Thymus (tissue), 11 donors: Measurements from ENCODE around the gene BCAM. TPM values are rescaled to one million over a fixed set of nuclear protein-coding genes. Genes with fewer than 3 reads are reported as not detected.

ENCODE experiments used
- DNase-seq, 9 donors: peaks; one replicate each; pipeline ENCODE4 v3.0.0-alpha.2; 2013; ENCODE audit warnings: low spot score in 9 of 9, low read depth in 6 of 9, missing footprints in 1 of 9
- H3K27ac ChIP-seq, 2 donors: one replicate each; pipeline ENCODE4 v1.5.1; 2013; ENCODE audit warnings: control low read depth in 1 of 2, low read depth in 1 of 2, low read length in 1 of 2, mild to moderate bottlenecking in 1 of 2, moderate library complexity in 1 of 2
- H3K27me3 ChIP-seq, 2 donors: one replicate each; pipeline ENCODE4 v1.5.1; 2013; ENCODE audit warnings: low read length in 1 of 2; ENCODE audit not compliant: control insufficient read depth in 2 of 2, insufficient read depth in 1 of 2
- H3K36me3 ChIP-seq, 2 donors: one replicate each; pipeline ENCODE4 v1.5.1; 2013; ENCODE audit warnings: low read length in 1 of 2, mild to moderate bottlenecking in 1 of 2, moderate library complexity in 1 of 2; ENCODE audit not compliant: control insufficient read depth in 2 of 2, insufficient read depth in 2 of 2
- H3K4me1 ChIP-seq, 2 donors: one replicate each; pipeline ENCODE4 v1.5.1; 2013; ENCODE audit warnings: low read length in 2 of 2; ENCODE audit not compliant: control insufficient read depth in 2 of 2, insufficient read depth in 2 of 2
- H3K4me3 ChIP-seq, 2 donors: one replicate each; pipeline ENCODE4 v1.5.1; 2013; ENCODE audit warnings: low read length in 2 of 2, control low read depth in 1 of 2, mild to moderate bottlenecking in 1 of 2
- H3K9me3 ChIP-seq, 2 donors: one replicate each; pipeline ENCODE4 v1.5.1; 2013; ENCODE audit warnings: low read length in 1 of 2, mild to moderate bottlenecking in 1 of 2; ENCODE audit not compliant: control insufficient read depth in 2 of 2, insufficient read depth in 1 of 2
- WGBS: extraction: QIAGEN DNeasy Blood & Tissue Kit; methylation state at CpG from one replicate; pipeline ENCODE4 v1.1.7; 2013; 5-methylcytosine and 5-hydroxymethylcytosine counted together
- polyA plus RNA-seq: library from polyadenylated mRNA; stranded (reverse); fragments of 200-250 nt; gene quantifications from one replicate; pipeline ENCODE4 v1.2.3, GENCODE V29; 2013
- total RNA-seq: library from RNA; stranded (reverse); fragments of 120-200 nt; gene quantifications from one replicate; pipeline ENCODE4 v1.2.4, GENCODE V29; 2013
- donor health status: healthy.

Gene BCAM
- total and polyA plus RNA-seq, 2 donors: 11.2 to 48.7 TPM

GRCh38 chr19:44845286-44845611 is 36.3 kb downstream of the BCAM start:
- Histone ChIP-seq H3K36me3 (no peaks in the 10 kb centered on the region), H3K27ac (no peak overlapping the region), H3K27me3 (peaks cover 24 to 57% of the 10 kb centered on the region in 2 donors), H3K9me3 (peaks cover 0 to 10% of the 10 kb centered on the region in 2 donors), H3K4me3 (peak overlapping the region in 1 of 2 donors; percentile 37), H3K4me1 (peaks cover 12 to 42% of the 10 kb centered on the region in 2 donors)
- DNase-seq: no peak
- 9% methylated on average over 12 of the region's 12 CpGs for WGBS

- H3K36me3 ChIP-seq: no peaks in the 10 kb centered on the region
- WGBS: 1% methylated on average over 67 of the region's 67 CpGs
- peak; percentile 52 to 86 (median 61) for DNase-seq
- peaks cover 12 to 42% of the 10 kb centered on the region in 2 donors for H3K4me1 ChIP-seq
- peak within 1 kb of the TSS; percentile 66 to 75 for H3K27ac ChIP-seq
- H3K9me3 ChIP-seq: peaks cover 0 to 10% of the 10 kb centered on the region in 2 donors
- peak within 1 kb of the TSS; percentile 37 to 43 for H3K4me3 ChIP-seq
- peaks cover 24 to 58% of the 10 kb centered on the region in 2 donors for H3K27me3 ChIP-seq
These were observed 36.9 kb downstream of the BCAM start, which contains the start of gene NECTIN2 for GRCh38 chr19:44845612-44846454. Gene NECTIN2 (plus strand): TSS chr19:44846297. CDS start chr19:44846526, 229 bp downstream.

- peaks cover 24 to 58% of the 10 kb centered on the region in 2 donors for H3K27me3 ChIP-seq
- H3K27ac ChIP-seq: peak overlapping the region; percentile 46 to 75
- WGBS: 2% methylated on average over 51 of the region's 51 CpGs
- H3K36me3 ChIP-seq: no peaks in the 10 kb centered on the region
- peaks cover 12 to 46% of the 10 kb centered on the region in 2 donors for H3K4me1 ChIP-seq
- H3K4me3 ChIP-seq: peak overlapping the region; percentile 37 to 43
- peaks cover 0 to 10% of the 10 kb centered on the region in 2 donors for H3K9me3 ChIP-seq
- no peak for DNase-seq
These were observed 37.7 kb downstream of the BCAM start for GRCh38 chr19:44846455-44847143.

GRCh38 chr19:44847144-44848035 is 38.5 kb downstream of the BCAM start:
- Histone ChIP-seq H3K27me3 (peaks cover 24 to 58% of the 10 kb centered on the region in 2 donors), H3K27ac (peak overlapping the region; percentile 56 to 75), H3K4me3 (peak overlapping the region; percentile 37 to 43), H3K4me1 (peaks cover 12 to 48% of the 10 kb centered on the region in 2 donors), H3K36me3 (no peaks in the 10 kb centered on the region), H3K9me3 (peaks cover 0 to 10% of the 10 kb centered on the region in 2 donors)
- no peak for DNase-seq
- 9% methylated on average over 47 of the region's 47 CpGs for WGBS

DNA sequence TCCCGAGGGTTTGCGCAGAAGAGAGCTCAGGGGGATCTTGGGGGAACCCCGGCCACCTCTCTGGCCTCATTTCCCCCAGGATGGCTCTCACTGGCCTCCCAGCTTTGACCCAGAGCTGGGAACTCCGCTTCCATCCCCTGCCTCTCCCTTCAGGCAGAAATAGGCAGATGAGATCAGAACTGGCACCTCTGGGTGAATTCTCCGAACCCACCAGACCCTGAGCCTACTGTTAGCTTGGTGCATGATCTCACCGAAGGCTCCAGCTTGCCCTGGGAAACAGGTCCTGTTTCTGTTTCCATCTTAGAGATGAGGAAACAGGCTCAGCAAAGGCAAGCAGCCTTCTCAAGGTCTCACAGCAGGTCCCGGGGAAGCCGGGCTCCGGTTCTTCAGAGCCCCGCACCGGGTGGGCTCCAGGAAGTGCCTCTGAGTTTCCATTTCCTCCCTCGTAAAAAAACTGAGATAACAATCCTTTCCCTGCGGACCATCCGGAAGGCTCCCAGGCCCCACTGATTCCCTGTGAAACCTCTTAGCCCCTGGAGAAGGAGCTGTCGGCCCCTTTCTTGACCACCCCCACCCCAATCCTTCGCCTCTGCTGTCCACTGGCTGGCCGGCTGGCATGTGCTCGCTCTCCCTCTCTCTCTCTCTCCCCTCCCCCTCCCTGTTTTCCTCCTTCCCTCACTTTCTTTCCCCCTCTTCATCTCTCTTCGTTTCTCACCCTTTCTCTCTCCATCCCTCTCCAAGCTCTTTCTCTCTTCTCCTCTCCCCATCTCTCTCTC is 39.3 kb downstream of the BCAM start:
- DNase-seq: peak in 1 of 9 donors; percentile 28
- H3K36me3 ChIP-seq: no peaks in the 10 kb centered on the region
- peaks cover 12 to 48% of the 10 kb centered on the region in 2 donors for H3K4me1 ChIP-seq
- WGBS: 67% methylated on average over 19 of the region's 19 CpGs
- peak overlapping the region; percentile 37 to 43 for H3K4me3 ChIP-seq
- peaks cover 0 to 10% of the 10 kb centered on the region in 2 donors for H3K9me3 ChIP-seq
- peaks cover 24 to 58% of the 10 kb centered on the region in 2 donors for H3K27me3 ChIP-seq
- peak overlapping the region; percentile 22 to 75 for H3K27ac ChIP-seq

DNA sequence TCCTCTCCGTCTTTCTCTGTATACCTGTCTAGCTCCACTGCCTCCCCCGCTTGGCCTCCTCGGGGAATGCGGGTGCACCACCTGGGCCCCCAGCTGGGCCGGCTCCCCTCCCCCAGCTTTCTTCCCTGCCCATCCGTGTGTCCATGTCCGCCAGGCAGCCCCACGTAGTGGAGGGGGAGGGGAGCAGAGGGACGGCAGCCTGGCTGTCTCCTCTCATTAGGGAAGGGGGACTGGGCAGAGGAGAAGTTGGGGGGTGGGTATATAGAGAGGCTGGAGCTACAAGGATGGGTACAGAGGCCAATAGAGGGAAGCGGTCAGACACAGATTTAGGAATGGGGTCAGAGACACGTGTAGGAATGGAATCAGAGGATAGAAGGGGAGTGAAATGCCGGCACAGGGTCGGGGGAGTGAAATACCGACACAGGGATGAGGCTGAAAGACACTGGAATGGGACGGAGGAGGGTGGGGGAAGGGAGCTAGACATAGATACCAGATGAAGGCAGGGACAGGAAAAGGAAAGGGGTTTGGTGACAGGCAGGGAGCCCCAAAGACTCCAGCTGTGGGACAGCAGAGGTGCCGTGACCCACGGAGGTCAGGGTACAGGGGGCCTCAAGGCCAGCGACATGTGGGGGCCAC is 40.0 kb downstream of the BCAM start:
- no peaks in the 10 kb centered on the region for H3K36me3 ChIP-seq
- WGBS: 65% methylated on average over 18 of the region's 18 CpGs
- peak overlapping the region in 1 of 2 donors; percentile 21 for H3K27ac ChIP-seq
- DNase-seq: no peak
- H3K4me1 ChIP-seq: peaks cover 12 to 48% of the 10 kb centered on the region in 2 donors
- peaks cover 24 to 58% of the 10 kb centered on the region in 2 donors for H3K27me3 ChIP-seq
- no peak overlapping the region for H3K4me3 ChIP-seq
- peaks cover 0 to 10% of the 10 kb centered on the region in 2 donors for H3K9me3 ChIP-seq

- Histone ChIP-seq H3K9me3 (peaks cover 0 to 10% of the 10 kb centered on the region in 2 donors), H3K36me3 (no peaks in the 10 kb centered on the region), H3K4me1 (peaks cover 5 to 34% of the 10 kb centered on the region in 2 donors), H3K27ac (no peak overlapping the region), H3K27me3 (peaks cover 24 to 44% of the 10 kb centered on the region in 2 donors), H3K4me3 (no peak overlapping the region)
- 95% methylated on average over 8 of the region's 8 CpGs for WGBS
- DNase-seq: no peak
These were observed 41.8 kb downstream of the BCAM start for GRCh38 chr19:44850641-44851109.
